ENCODE results near the gene ABCG8.

DNA sequence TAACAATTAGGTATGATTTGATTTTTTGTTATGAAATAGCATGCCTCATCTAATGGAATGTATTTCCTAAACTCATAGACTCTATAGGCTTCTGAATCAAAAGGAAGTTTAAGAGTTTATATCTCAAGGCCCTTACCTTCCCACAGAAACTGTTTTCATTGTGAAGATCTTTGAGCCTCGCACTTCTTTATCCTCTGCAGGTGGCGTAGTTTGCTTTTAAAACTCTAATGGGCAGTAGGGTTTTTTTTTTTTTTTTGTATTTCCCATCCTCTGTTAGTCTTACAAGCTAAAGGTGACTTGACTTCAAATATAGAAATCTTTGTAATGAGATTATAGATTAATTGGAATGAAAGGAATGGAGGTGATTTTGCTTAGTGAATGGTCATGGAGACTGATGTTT is 36.6 kb upstream of the ABCG8 start:
- TF ChIP-seq POLR2A (IDR thresholded peaks at IDR 0.05), result no peak
- no peak for TF ChIP-seq EP300 (IDR thresholded peaks at IDR 0.05)
- TF ChIP-seq, protein P1, sequence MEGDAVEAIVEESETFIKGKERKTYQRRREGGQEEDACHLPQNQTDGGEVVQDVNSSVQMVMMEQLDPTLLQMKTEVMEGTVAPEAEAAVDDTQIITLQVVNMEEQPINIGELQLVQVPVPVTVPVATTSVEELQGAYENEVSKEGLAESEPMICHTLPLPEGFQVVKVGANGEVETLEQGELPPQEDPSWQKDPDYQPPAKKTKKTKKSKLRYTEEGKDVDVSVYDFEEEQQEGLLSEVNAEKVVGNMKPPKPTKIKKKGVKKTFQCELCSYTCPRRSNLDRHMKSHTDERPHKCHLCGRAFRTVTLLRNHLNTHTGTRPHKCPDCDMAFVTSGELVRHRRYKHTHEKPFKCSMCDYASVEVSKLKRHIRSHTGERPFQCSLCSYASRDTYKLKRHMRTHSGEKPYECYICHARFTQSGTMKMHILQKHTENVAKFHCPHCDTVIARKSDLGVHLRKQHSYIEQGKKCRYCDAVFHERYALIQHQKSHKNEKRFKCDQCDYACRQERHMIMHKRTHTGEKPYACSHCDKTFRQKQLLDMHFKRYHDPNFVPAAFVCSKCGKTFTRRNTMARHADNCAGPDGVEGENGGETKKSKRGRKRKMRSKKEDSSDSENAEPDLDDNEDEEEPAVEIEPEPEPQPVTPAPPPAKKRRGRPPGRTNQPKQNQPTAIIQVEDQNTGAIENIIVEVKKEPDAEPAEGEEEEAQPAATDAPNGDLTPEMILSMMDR (IDR thresholded peaks at IDR 0.05), result no peak

All from stomach (tissue), 4 donors.